ENCODE results near the gene NUDT6.

Gene NUDT6

DNA sequence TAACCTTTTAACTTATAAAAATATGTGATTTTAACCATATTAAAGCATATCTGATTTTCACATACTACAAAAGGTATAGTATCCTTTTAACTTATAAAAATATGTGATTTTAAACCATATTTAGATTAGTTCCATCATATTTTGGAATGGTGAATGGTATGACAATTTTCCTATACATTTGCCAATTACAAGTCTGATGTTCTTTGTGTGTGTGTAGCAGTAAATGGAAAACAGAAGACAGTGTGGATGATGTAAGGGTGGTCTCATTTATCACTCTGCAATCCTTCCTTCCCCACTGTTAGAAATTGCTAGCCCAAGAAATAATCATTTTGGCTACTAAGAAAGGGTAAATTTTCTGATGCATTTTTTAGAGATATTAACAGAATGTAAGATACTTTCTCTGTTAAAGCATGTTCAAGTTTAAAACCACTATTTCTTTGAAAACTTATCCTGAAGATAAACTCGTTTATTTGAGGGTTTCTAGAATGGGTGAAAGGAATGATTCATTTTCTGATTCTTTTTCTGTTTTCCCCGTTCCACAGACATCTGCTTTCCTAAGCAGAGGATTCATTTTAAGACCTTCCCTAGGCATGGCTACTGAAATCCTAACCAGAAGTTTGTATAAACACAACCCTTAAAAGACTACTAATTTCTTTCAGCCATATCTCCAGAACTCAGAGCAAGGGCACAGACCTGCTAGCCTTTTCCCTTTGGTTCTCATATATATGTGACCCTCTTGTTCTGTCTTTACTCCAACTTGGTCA lies 21.0 kb downstream of the NUDT6 start:
- no peak overlapping the region for H3K27ac ChIP-seq
- TF ChIP-seq, protein P1, sequence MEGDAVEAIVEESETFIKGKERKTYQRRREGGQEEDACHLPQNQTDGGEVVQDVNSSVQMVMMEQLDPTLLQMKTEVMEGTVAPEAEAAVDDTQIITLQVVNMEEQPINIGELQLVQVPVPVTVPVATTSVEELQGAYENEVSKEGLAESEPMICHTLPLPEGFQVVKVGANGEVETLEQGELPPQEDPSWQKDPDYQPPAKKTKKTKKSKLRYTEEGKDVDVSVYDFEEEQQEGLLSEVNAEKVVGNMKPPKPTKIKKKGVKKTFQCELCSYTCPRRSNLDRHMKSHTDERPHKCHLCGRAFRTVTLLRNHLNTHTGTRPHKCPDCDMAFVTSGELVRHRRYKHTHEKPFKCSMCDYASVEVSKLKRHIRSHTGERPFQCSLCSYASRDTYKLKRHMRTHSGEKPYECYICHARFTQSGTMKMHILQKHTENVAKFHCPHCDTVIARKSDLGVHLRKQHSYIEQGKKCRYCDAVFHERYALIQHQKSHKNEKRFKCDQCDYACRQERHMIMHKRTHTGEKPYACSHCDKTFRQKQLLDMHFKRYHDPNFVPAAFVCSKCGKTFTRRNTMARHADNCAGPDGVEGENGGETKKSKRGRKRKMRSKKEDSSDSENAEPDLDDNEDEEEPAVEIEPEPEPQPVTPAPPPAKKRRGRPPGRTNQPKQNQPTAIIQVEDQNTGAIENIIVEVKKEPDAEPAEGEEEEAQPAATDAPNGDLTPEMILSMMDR (IDR thresholded peaks at IDR 0.05) = no peak
- TF ChIP-seq ZFX (IDR thresholded peaks at IDR 0.05; ENCODE audit: borderline replicate concordance) = no peak

DNA sequence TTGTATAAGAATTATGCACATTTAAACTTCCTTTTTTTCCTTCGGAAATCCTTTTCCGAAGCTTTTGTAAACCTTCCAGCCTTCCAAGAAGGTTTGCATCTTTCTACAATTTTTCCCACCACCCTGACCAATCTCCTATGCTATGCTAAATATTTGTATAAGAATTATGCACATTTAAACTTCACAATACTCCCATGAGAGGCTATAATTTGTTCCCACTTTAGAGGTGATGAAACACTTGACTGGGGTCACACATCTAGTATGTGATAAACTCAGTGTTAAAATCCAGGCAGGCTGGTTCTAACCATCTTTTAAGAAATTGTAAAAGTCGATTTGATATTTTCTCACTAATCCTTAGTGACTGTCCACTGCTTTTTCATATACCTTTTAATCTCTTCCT lies 22.1 kb downstream of the NUDT6 start:
- H3K27ac ChIP-seq = no peak overlapping the region
- TF ChIP-seq ZFX (IDR thresholded peaks at IDR 0.05; ENCODE audit: borderline replicate concordance) = no peak
- TF ChIP-seq, protein P1 (IDR thresholded peaks at IDR 0.05) = no peak

DNA sequence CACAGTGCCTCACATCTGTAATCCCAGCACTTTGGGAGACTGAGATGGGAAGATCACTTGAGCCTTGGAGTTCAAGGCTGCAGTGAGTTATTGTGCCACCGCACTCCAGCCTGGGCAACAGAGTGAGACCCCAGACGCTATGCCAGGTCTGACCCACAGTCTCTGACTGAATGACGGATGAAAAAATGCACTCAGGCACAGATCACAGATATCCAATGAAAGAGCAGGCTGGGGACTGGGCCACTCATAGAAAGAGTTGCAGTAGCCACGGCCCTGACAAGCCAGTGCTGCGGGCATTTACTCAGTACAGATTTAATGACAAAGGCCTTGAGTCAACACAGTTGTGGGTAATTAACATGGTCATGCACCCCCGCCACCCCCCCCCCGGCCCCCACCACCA lies 22.7 kb downstream of the NUDT6 start:
- TF ChIP-seq, protein P1 (IDR thresholded peaks at IDR 0.05) = no peak
- TF ChIP-seq ZFX (IDR thresholded peaks at IDR 0.05; ENCODE audit: borderline replicate concordance) = no peak
- no peak overlapping the region for H3K27ac ChIP-seq

DNA sequence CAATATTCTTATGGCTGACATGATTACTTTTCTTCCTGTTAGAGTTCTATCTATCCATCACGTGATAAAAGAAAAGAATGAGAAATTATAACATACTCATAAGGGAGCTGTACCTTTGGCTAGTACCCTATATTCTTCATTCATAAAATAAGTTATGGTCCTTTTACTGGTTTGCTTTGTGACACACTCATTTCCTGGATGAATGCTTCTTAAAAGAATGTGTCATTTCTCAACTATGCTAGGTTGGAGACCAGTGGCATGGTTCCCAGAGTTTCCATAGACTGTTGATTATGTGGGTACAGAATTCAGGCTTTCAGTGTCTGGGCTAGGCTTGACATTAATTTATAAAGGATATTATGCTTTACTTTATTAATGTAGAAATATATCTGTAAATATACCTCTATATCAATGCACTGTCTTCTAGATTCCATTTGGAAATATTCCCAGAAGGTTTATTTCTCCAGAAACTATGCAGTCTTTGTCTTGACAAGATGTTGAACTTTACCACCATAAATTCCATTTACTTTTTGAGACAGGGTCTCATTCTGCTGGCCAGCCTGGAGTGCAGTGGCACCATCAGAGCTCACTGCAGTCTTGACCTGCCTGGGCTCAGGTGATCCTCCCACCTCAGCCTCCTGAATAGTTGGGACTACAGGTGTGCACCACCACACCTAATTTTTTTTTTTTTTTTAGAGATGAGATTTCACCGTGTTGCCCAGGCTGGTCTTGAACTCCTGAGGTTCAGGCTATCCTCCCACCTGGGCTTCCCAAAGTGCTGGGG lies 23.8 kb downstream of the NUDT6 start:
- TF ChIP-seq, protein P1 (IDR thresholded peaks at IDR 0.05) = no peak
- no peak for TF ChIP-seq ZFX (IDR thresholded peaks at IDR 0.05; ENCODE audit: borderline replicate concordance)
- no peak overlapping the region for H3K27ac ChIP-seq

DNA sequence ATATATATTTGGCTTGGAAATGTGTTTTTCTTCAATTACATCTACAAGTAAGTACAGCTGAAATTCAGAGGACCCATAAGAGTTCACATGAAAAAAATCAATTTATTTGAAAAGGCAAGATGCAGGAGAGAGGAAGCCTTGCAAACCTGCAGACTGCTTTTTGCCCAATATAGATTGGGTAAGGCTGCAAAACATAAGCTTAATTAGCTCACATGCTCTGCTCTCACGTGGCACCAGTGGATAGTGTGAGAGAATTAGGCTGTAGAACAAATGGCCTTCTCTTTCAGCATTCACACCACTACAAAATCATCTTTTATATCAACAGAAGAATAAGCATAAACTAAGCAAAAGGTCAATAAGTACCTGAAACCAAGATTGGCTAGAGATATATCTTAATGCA lies 26.1 kb downstream of the NUDT6 start:
- no peak for TF ChIP-seq ZFX (IDR thresholded peaks at IDR 0.05; ENCODE audit: borderline replicate concordance)
- TF ChIP-seq, protein P1 (IDR thresholded peaks at IDR 0.05) = no peak
- peak overlapping the region; percentile 38 for H3K27ac ChIP-seq

DNA sequence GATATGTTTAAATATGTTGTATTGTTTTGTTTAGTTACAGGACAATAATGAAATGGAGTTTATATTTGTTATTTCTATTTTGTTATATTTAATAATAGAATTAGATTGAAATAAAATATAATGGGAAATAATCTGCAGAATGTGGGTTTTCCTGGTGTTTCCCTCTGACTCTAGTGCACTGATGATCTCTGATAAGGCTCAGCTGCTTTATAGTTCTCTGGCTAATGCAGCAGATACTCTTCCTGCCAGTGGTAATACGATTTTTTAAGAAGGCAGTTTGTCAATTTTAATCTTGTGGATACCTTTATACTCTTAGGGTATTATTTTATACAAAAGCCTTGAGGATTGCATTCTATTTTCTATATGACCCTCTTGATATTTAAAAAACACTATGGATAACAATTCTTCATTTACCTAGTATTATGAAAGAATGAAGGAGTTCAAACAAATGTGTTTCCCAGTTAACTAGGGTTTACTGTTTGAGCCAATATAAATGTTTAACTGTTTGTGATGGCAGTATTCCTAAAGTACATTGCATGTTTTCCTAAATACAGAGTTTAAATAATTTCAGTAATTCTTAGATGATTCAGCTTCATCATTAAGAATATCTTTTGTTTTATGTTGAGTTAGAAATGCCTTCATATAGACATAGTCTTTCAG lies 26.9 kb downstream of the NUDT6 start:
- TF ChIP-seq, protein P1 (IDR thresholded peaks at IDR 0.05) = no peak
- no peak for TF ChIP-seq ZFX (IDR thresholded peaks at IDR 0.05; ENCODE audit: borderline replicate concordance)

More for the DNA sequence above, 26.9 kb downstream of the NUDT6 start:
- H3K27ac ChIP-seq = peak overlapping the region; percentile 38
